Ammon's horn (tissue), 1 donor: ENCODE measurements around the gene EGF.

Source experiments
- DNase-seq: peaks from one replicate; pipeline ENCODE4 v3.0.0-alpha.2; 2016; ENCODE audit warnings: low spot score

The EGF gene

GRCh38 chr4:109996526-109996925, 83.8 kb downstream of the EGF start:
- peak; percentile 31 for DNase-seq

GRCh38 chr4:109998867-109999584, 86.3 kb downstream of the EGF start:
- peak; percentile 74 for DNase-seq

- DNase-seq = no peak
Observed at GRCh38 chr4:109999585-109999912, 86.9 kb downstream of the EGF start.

GRCh38 chr4:110002326-110002725, 89.6 kb downstream of the EGF start:
- no peak for DNase-seq

GRCh38 chr4:110003401-110004187, 90.9 kb downstream of the EGF start:
- no peak for DNase-seq

GRCh38 chr4:110004556-110004955, 91.9 kb downstream of the EGF start:
- no peak for DNase-seq

GRCh38 chr4:110005461-110006056, 92.9 kb downstream of the EGF start:
- DNase-seq = peak; percentile 76

GRCh38 chr4:110007217-110007616, 94.5 kb downstream of the EGF start:
- DNase-seq = no peak

- no peak for DNase-seq
Observed at GRCh38 chr4:110008540-110008939, 95.9 kb downstream of the EGF start.

GRCh38 chr4:110009550-110009949, 96.9 kb downstream of the EGF start:
- DNase-seq = no peak

- DNase-seq = no peak
Observed at GRCh38 chr4:110010797-110011196, 98.1 kb downstream of the EGF start.

- DNase-seq = no peak
Observed at GRCh38 chr4:110012917-110013316, 100.2 kb downstream of the EGF start.

GRCh38 chr4:110014233-110014632, 101.5 kb downstream of the EGF start:
- no peak for DNase-seq

- no peak for DNase-seq
Observed at GRCh38 chr4:110019153-110019552, 106.5 kb downstream of the EGF start.

GRCh38 chr4:110020139-110020538, 107.5 kb downstream of the EGF start:
- no peak for DNase-seq

GRCh38 chr4:110020646-110021443, 108.2 kb downstream of the EGF start:
- DNase-seq = no peak

GRCh38 chr4:110022457-110022856, 109.8 kb downstream of the EGF start:
- DNase-seq = no peak

- DNase-seq = no peak
Observed at GRCh38 chr4:110025056-110025455, 112.4 kb downstream of the EGF start.

GRCh38 chr4:110025718-110026117, 113.0 kb downstream of the EGF start:
- DNase-seq = no peak

- no peak for DNase-seq
Observed at GRCh38 chr4:110032603-110033002, 119.9 kb downstream of the EGF start.

GRCh38 chr4:110033355-110034025, 120.8 kb downstream of the EGF start:
- DNase-seq = no peak

- no peak for DNase-seq
Observed at GRCh38 chr4:110034026-110034393, 121.3 kb downstream of the EGF start.
